Keratinocyte (primary cell): ENCODE data around the gene MMRN2.

Experiments used
- EZH2 ChIP-seq: IDR thresholded peaks from one replicate; pipeline ENCODE4 v1.6.1; 2012; ENCODE audit warnings: inconsistent platforms, mild to moderate bottlenecking, low read length, moderate library complexity
- TF ChIP-seq, protein P1 (sequence below), 3 experiments: IDR thresholded peaks in 1 of 3; conservative IDR thresholded peaks in 1 of 3; optimal IDR thresholded peaks in 1 of 3; 2 replicates in 2 of 3; 3 replicates in 1 of 3; pipeline versions ENCODE3 to v1.5.1; 2011; ENCODE audit warnings: low read length in 3 of 3, mild to moderate bottlenecking in 3 of 3, moderate library complexity in 2 of 3, control low read depth in 1 of 3, inconsistent platforms in 1 of 3; ENCODE audit not compliant: insufficient read depth in 2 of 3; ENCODE audit errors: extremely low read depth in 1 of 3

GRCh38 chr10:86962136-86962980, 4.9 kb upstream of the MMRN2 start:
- TF ChIP-seq, protein P1, sequence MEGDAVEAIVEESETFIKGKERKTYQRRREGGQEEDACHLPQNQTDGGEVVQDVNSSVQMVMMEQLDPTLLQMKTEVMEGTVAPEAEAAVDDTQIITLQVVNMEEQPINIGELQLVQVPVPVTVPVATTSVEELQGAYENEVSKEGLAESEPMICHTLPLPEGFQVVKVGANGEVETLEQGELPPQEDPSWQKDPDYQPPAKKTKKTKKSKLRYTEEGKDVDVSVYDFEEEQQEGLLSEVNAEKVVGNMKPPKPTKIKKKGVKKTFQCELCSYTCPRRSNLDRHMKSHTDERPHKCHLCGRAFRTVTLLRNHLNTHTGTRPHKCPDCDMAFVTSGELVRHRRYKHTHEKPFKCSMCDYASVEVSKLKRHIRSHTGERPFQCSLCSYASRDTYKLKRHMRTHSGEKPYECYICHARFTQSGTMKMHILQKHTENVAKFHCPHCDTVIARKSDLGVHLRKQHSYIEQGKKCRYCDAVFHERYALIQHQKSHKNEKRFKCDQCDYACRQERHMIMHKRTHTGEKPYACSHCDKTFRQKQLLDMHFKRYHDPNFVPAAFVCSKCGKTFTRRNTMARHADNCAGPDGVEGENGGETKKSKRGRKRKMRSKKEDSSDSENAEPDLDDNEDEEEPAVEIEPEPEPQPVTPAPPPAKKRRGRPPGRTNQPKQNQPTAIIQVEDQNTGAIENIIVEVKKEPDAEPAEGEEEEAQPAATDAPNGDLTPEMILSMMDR (optimal IDR thresholded peaks at IDR 0.05 in 1 of 3, IDR thresholded peaks at IDR 0.05 in 1 of 3, conservative IDR thresholded peaks at IDR 0.05 in 1 of 3; ENCODE audit: extremely low read depth in 1 of 3, insufficient read depth in 2 of 3, low read length in 3 of 3) = no peak
- TF ChIP-seq EZH2 = no peak
